ENCODE results near the gene SMARCA4. TPM values are rescaled to one million over a fixed set of nuclear protein-coding genes. Genes with fewer than 3 reads are reported as not detected.

Gene SMARCA4
- total RNA-seq, 1 donor from 2014 or later, result 513 TPM

GRCh38 chr19:10923260-10924112 is 37.3 kb upstream of the SMARCA4 start:
- Mint-ChIP-seq H3K27ac (ENCODE audit: unreplicated experiment) (no peak overlapping the region), H3K27me3 (ENCODE audit: unreplicated experiment) (peaks cover 20% of the 10 kb centered on the region), H3K36me3 (ENCODE audit: unreplicated experiment) (no peaks in the 10 kb centered on the region), H3K4me1 (ENCODE audit: low read depth, unreplicated experiment) (peaks cover 5% of the 10 kb centered on the region), H3K4me3 (ENCODE audit: unreplicated experiment) (no peak overlapping the region), H3K9me3 (ENCODE audit: unreplicated experiment) (peaks cover 17% of the 10 kb centered on the region)
- no peak for TF ChIP-seq CTCF (IDR thresholded peaks at IDR 0.05; ENCODE audit: partially characterized antibody, unreplicated experiment)
- no peak for DNase-seq

GRCh38 chr19:10924597-10924996 is 36.2 kb upstream of the SMARCA4 start:
- no peak for DNase-seq
- peaks cover 15% of the 10 kb centered on the region for H3K9me3 Mint-ChIP-seq (ENCODE audit: unreplicated experiment)
- H3K27ac Mint-ChIP-seq (ENCODE audit: unreplicated experiment), result peak overlapping the region; percentile 52
- no peaks in the 10 kb centered on the region for H3K36me3 Mint-ChIP-seq (ENCODE audit: unreplicated experiment)
- H3K4me1 Mint-ChIP-seq (ENCODE audit: low read depth, unreplicated experiment), result peaks cover 5% of the 10 kb centered on the region
- TF ChIP-seq CTCF (IDR thresholded peaks at IDR 0.05; ENCODE audit: partially characterized antibody, unreplicated experiment), result no peak
- no peak overlapping the region for H3K4me3 Mint-ChIP-seq (ENCODE audit: unreplicated experiment)
- H3K27me3 Mint-ChIP-seq (ENCODE audit: unreplicated experiment), result peaks cover 20% of the 10 kb centered on the region

- DNase-seq, result no peak
- H3K9me3 Mint-ChIP-seq (ENCODE audit: unreplicated experiment), result peaks cover 8% of the 10 kb centered on the region
- H3K36me3 Mint-ChIP-seq (ENCODE audit: unreplicated experiment), result no peaks in the 10 kb centered on the region
- no peak for TF ChIP-seq CTCF (IDR thresholded peaks at IDR 0.05; ENCODE audit: partially characterized antibody, unreplicated experiment)
- H3K27me3 Mint-ChIP-seq (ENCODE audit: unreplicated experiment), result peaks cover 12% of the 10 kb centered on the region
- H3K27ac Mint-ChIP-seq (ENCODE audit: unreplicated experiment), result peak overlapping the region; percentile 22
- peaks cover 3% of the 10 kb centered on the region for H3K4me1 Mint-ChIP-seq (ENCODE audit: low read depth, unreplicated experiment)
- peak overlapping the region; percentile 87 for H3K4me3 Mint-ChIP-seq (ENCODE audit: unreplicated experiment)
These were observed 32.9 kb upstream of the SMARCA4 start for GRCh38 chr19:10927730-10928562.

- Mint-ChIP-seq H3K36me3 (ENCODE audit: unreplicated experiment) (no peaks in the 10 kb centered on the region), H3K4me3 (ENCODE audit: unreplicated experiment) (peak within 1 kb of the TSS; percentile 87), H3K9me3 (ENCODE audit: unreplicated experiment) (peaks cover 6% of the 10 kb centered on the region), H3K4me1 (ENCODE audit: low read depth, unreplicated experiment) (peaks cover 3% of the 10 kb centered on the region), H3K27ac (ENCODE audit: unreplicated experiment) (peak within 1 kb of the TSS; percentile 82), H3K27me3 (ENCODE audit: unreplicated experiment) (peaks cover 10% of the 10 kb centered on the region)
- DNase-seq, result peak; percentile 95
- no peak for TF ChIP-seq CTCF (IDR thresholded peaks at IDR 0.05; ENCODE audit: partially characterized antibody, unreplicated experiment)
These were observed 32.0 kb upstream of the SMARCA4 start, which contains the start of the genes TIMM29 and YIPF2 for GRCh38 chr19:10928563-10929401. TSS of gene TIMM29 (plus strand) at chr19:10928811. CDS start at chr19:10928823, 12 bp downstream. TSS of gene YIPF2 (minus strand) at chr19:10928639. CDS start at chr19:10928410, 229 bp downstream.

All from glutamatergic neuron (in vitro differentiated cells).